GM21717 (cell line): Measurements from ENCODE around the gene NYNRIN.
"Not testable (repeated sequence)": the region's sequence is repeated elsewhere in the genome, so short reads cannot be mapped to it uniquely, and the experiment has no call there.

Source experiments
- ATAC-seq: cut with Tn5 transposase; IDR thresholded peaks from one replicate; pipeline ENCODE4 v1.9.1; 2021; ENCODE audit warnings: mild to moderate bottlenecking, moderate library complexity; ENCODE audit not compliant: unreplicated experiment

NYNRIN gene

DNA sequence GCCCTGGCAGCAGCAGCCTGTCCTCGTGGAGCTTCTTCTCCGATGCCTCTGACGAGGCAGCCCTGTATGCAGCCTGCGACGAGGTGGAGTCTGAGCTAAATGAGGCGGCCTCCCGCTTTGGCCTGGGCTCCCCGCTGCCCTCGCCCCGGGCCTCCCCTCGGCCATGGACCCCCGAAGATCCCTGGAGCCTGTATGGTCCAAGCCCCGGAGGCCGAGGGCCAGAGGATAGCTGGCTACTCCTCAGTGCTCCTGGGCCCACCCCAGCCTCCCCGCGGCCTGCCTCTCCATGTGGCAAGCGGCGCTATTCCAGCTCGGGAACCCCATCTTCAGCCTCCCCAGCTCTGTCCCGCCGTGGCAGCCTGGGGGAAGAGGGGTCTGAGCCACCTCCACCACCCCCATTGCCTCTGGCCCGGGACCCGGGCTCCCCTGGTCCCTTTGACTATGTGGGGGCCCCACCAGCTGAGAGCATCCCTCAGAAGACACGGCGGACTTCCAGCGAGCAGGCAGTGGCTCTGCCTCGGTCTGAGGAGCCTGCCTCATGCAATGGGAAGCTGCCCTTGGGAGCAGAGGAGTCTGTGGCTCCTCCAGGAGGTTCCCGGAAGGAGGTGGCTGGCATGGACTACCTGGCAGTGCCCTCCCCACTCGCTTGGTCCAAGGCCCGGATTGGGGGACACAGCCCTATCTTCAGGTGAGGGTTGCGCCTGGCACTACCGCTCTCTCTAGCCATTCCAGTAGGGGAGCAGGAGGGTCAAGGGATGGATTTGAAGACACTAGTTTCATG is 28.7 kb upstream of the NYNRIN start:
- no peak for ATAC-seq

DNA sequence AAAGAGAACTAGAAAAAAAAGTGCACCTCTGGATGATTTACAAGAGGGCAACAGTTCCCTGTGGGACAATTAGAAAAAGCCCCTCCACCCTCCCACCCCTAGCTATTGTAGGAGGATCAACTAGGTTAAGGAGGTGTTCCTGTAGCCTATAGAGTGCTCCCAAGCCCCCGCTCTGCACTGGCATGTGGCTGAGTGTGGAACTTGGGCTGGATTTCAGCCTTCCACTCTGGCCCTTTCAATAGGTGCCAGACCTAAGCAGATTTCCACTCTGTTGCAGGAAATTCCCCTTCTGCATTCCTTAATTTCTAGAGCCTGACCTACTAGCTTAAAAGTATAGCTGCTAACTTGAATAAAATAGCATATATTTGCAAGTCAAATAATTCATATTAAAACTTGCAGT is 28.1 kb upstream of the NYNRIN start:
- ATAC-seq: no peak

DNA sequence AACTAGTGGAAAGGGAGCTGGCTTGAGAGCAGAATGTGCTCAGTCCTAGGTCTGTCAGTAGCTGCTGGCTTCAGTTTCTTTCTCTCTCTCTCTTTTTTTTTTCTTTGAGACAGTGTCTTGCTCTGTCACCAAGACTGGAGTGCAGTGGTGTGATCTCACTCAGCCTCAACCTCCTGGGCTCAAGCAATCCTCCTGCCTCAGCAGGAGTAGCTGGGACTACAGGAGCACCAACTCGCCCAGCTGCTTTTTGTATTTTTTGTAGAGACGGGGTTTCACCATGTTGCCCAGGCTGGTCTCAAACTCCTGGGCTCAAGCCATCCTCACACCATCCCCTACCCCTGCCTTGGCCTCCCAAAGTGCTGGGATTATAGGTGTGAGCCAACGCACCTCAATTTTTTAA is 27.2 kb upstream of the NYNRIN start:
- not testable (repeated sequence) for ATAC-seq

DNA sequence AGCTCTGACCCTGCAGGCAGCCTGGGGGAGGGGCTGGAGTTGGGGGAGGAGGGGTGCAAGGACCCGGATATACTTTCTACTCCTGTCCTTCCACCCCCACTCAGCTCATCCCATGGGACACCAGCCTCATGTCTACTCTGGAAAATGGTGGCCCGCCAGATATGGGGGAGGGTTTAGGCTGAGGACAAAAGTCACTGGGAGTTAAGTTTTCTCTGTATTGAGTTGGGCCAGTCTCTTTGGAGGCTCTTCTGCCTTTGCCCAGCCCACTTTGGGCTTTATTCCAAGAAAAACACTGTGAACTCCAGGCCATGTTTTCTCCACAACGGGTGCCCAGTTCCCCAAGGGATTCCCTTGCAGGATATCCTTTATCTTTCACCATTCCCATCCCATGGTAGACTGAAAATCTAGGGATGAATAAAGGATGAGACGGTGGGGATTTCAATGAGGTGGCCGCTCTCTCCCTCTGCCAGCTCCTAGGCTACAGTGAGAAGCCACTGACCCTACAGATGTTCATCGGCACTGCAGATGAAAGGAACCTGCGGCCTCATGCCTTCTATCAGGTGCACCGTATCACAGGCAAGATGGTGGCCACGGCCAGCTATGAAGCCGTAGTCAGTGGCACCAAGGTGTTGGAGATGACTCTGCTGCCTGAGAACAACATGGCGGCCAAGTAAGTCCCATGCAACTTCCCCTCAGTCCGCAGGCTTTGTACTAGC is 25.9 kb upstream of the NYNRIN start:
- ATAC-seq: no peak

DNA sequence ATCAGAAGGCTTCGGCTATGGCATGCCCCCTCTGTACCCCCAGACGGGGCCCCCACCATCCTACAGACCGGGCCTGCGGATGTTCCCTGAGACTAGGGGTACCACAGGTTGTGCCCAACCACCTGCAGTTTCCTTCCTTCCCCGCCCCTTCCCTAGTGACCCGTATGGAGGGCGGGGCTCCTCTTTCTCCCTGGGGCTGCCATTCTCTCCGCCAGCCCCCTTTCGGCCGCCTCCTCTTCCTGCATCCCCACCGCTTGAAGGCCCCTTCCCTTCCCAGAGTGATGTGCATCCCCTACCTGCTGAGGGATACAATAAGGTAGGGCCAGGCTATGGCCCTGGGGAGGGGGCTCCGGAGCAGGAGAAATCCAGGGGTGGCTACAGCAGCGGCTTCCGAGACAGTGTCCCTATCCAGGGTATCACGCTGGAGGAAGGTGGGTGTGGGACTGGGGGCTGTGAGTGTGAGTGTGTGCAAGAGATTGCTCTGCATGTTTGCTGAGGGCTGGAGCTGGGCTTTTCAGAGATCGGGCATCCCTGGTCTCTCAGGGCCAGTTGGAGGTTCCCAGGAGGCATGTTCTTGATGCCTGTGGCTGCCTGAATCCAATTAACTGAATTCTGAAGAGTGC is 22.2 kb upstream of the NYNRIN start:
- no peak for ATAC-seq

DNA sequence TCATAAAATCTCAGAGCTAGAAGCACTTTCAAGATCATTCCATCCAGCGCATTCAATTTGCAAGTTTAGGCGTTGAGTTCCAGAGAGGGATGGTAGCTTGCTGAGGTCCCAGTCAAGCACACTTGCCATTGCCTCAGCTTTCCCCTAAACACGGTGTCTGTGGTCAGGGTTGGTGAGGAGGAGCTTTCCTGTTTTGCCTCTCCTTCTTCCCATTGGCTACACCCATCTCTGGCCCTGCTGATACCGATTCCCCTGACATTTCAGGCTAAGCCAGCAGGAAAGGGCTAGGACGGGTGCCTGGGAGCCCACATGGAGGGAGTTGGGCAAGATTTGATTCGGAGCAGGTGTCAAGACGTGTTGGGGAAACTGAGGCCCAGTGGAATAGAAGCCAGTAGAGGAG is 21.7 kb upstream of the NYNRIN start:
- ATAC-seq: no peak

DNA sequence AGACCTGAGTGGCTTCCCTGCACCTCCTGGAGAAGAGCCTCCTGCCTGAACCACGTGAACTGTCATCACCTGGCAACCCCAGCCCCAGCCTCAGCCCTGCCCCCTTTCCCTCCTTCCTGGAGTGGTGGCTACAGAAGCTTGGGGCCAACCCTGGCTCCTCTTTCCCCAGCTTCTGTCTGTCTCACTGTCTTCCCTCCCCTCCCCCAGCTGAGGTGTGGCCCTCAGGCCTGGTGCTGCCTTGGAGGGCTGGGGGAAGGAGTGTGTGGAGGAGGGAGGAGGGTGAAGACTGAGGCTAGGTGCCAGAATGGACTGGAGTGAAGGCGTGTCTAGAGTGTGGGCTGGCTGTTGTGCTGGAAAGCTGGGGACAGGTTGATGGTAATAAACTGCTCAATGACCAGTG is 21.1 kb upstream of the NYNRIN start:
- no peak for ATAC-seq

DNA sequence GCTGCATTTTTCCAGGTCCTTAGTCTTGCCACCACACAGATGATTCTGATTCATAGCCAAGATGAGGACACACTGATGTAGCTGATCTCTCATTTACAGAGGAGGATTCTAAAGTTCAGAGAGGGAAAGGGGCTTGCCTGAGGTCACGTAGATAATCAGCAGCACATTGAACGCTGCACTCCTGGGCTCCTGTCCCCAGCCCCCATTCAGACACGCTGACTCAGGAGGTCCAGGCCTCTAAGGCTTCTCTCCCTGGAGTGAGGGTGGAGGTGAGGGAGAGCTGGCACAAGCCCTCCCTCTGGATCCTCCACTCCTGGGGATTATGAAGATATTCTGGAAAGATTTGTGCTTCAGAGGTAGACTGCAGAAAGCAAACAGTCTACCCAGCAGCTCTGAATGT is 20.5 kb upstream of the NYNRIN start:
- ATAC-seq: no peak

DNA sequence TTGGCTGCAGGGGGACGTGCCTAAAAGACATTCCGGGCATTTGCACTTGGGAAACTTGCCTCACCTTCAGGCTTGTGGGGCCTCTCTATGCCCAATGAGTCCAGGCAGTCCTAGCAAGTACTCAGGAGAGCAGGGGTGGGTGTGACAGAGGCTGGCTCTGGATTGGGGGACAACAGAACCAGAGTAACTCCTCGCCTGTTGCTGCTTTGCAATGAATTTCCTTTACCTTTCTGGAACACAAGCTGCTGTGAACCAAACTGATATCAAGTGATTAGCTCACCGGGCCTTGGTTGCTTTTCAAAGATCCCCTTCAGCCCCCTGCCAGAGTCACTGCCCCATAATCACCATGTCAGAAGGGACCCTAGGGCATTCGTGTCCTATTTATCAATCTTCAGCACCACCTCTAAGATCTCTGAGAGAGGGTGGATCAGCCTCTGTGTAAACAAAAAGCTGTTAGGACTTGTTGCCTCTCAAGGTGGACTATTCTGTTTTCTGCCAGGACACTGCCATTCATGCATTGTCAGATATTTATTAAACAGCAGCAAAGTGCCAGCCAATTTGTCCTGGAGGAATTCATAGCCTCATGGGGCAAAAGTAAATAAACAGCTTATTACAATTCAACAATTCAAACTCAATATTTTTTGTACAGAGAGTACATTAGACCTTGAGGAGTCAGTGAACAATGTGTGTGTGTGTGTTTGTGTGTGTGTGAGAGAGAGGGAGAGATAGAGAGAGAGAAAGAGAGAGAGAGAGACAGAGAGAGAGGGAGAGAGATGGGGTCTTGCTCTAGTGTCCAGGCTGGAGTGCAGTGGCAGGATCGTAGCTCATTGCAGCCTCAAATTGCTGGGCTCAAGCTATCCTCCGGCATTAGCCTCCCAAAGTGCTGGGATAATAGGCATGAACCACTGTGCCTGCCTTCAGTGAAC is 19.6 kb upstream of the NYNRIN start:
- ATAC-seq: no peak

DNA sequence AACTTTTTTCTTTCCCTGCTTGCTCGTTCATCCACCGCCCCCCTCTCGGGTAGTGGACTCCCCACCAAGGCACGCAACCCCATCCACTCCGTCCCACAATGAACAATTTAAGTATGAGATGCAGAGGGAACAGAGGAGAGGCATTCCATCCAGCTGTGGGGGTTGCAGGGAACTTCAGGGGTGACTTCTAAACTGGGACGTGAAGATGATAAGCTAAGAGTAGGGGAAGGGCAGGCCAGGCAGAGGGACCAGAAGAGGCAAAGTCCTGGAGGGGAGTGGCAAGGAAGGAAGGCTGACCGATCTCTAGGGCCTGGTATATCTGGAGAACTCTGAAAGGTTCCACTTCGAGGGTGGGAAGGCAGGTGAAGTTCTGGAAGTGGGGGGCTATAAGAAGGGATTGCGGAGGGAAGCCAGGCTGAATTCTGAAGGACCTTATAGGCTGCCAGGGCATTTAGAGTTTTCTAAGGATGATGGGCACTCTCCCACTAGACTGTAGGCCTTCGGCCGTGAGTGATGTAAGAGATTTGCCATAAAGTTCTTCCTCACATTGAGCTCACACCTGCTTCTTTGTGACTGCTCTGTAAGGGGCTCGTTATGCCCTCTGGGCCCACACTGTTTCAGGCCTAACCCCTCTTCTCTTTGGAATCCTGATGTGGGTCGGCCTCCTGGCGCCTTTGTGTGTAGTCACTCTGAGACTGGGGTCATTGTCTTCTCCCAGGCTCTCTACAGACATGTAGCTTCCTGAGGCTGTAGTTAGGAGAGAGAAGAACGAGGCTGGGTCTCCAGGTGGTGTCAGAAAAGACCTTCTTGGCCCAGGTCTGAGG is 18.7 kb upstream of the NYNRIN start:
- ATAC-seq: no peak

DNA sequence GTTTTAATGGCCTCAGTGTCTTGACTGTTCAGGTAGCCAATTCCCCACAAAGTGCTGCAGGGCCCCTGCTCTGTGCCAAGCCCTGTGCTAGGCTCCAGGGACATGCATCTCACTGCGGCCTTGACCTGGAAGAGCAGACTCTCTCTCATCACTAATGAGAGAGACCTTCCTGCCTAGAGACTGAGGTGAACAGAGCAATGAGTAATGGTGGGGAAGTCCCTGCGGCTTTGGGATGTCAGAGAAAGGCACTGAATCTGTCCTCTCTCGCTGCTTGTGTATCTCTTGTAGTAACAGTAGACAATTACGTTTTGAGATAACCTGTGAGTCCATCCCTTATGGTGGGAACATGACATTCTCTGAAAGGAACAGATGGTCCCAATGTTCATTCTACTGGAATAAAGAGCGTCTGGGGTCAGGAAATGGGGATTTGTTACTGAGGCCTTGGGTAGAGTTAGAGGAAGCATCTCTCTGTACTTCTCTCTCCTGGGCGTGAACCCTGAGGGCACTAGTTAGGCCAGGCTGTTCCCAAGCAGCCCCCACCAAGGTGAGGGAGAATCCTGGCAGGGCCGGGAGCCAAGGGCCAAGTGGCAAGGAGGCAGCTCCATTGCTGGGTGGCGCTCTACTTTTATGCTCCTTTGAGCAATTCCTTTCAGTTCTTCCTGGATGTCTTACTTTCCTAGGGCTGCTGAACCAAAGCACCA is 17.3 kb upstream of the NYNRIN start:
- no peak for ATAC-seq

DNA sequence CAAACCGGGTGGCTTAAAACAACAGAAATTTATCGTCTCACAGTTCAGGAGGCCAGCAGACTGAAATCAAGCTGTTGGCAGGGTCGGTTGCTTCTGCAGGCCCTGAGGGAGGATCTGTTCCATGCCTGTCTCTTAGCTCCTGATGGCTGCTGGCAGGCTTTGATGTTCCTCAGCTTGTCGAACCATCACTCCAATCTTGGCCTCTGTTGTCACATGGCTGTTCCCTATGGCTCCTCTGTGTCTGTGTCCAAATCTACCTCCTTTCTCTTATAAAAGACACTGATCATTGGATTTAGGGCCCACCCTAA is 16.8 kb upstream of the NYNRIN start:
- ATAC-seq: no peak

DNA sequence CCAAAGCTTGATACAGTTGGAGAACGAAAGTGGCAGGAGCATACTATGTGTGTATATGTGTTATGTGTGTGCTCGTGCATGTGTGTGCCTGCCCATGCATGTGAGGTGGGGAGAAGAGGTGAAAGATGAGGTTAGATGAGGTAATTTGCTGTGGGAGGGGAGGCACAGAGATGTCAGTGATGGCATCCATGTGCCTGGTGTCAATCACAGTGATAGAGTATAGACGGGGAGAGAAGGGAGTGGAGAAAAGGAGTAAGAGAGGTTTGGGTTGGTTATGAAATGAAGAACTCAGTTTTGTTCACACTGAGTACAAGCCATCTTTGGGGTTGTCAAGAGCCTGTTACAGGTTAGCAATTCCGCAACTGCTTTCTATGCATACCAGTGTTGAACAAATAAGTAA is 14.6 kb upstream of the NYNRIN start:
- ATAC-seq: no peak

DNA sequence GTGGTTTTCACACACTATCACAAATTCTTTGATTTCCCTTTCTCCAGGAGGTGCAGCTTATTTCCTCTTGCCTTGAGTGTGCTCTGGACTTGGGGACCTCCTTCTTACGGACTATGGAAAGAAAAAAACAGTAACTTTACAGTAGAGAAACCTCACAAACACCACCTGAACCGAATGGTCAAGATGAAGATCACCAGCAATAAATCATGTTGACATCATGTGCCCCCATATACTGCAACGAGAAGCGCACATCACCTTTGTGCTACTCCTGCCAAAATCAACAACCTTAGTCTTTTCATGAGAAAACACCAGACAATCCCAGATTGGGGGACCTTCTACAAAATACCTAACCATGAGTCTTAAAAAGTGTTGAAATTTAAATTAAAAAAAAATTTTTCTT is 13.3 kb upstream of the NYNRIN start:
- no peak for ATAC-seq

DNA sequence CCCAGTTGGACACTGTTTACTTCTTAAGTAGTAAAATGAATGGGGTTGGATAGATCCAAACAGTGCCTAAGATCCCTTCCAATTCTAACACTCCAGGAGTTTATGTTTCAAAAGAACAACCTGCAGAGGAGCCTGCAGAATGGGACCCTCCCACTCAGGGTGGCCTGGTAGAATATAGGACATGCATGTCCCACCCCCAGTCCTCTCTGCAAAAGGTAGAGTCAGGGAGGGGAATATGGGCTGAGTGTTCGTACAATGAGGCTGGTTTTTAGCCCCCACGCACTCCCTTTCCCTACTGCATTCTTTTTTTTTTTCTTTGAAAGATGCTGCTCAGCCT is 11.8 kb upstream of the NYNRIN start:
- ATAC-seq: no peak

DNA sequence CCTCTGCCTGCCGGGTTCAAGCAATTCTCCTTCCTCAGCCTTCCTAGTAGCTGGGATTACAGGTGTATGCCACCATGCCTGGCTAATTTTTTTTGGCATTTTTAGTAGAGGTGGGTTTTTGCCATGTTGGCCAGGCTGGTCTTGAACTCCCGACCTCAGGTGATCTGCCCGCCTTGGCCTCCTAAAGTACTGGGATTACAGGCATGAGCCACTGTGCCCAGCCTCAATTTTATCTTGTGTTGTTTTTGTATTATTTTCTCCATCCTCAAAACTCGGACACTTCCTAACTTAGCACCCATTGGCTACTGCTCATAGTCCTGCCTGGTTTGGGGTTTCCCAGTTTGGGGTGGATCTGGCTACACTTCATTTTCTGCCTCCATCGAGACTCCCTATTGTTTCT is 11.2 kb upstream of the NYNRIN start:
- not testable (repeated sequence) for ATAC-seq

DNA sequence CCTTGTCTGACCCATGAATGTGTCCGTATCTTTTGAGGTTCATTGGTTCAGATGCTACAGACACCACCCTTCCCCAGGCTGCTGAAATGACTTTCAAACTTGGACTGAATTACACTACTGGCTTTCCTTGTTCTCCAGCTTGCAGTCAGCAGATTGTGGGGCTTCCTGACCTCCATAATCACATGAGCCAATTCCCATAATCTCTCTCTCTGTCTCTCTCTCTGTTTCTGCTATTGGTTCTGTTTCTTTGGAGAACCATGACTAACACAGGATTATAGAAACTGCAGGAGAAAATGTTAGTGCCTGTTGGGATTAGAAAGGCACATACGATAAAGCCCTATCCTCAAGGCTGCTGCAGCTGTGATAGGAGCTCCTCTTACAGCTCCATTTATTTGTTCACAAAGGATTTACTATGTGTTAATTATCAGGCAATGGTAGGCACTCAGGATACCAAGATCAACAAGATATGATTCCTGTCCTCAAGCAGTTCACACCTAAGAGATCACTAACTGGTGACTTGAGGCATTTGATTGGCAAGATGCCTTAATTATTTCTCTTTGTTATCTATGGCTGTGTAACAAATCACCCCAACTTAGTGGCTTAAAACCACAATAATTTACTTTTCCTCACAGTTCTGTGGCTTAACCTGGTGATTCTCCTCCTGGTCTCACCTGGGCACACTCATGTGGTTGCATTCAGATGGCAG is 10.2 kb upstream of the NYNRIN start:
- no peak for ATAC-seq

DNA sequence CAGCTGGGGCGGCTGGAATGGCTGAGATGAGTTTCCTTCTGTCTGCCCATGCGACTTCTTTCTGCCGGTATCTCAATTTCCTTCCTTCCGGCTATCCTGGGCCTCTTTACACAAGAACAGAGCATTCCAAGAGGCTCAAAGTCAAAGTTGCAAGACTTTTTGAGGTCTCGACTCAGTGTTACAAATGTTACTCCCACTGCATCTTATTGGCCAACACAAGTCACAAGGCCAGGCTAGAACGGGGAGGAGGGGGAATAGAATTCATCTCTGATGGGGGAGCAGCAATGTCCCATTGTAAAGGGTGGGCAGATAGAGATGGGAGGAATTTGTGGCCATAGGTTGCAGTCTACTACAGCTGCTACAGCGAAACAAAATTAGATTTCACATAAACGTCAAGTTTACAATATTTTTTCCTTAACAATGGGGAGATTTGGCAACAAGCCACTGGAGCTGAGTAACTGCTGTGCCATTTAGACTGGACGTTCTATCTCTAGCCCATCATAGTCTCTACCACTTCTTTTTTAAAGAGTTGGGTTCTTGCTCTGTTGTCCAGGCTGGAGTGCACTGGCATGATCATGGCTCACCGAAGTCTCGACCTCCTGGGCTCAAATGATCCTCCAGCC is 9.5 kb upstream of the NYNRIN start:
- no peak for ATAC-seq
